HCT116 (cell line): ENCODE measurements around the gene CRTC3. TPM values are rescaled to one million over a fixed set of nuclear protein-coding genes. Genes with fewer than 3 reads are reported as not detected.
"Not testable (repeated sequence)": the region's sequence is repeated elsewhere in the genome, so short reads cannot be mapped to it uniquely, and the experiment has no call there.

Experiments used
- ATAC-seq: fragments of 200-7000 bp; cut with Tn5 transposase; 2 replicates; pipeline ENCODE4 v1.9.1; 2020; ENCODE audit warnings: mild to moderate bottlenecking, moderate library complexity
- BruUV-seq: library from RNA; stranded (reverse); fragments of 400-500 nt; replicated peaks from 2 replicates; lab custom pipeline; 2021; lab: Mats Ljungman, UMichigan
- CTCF ChIA-PET: fragments of 300-600 bp; sonication (Branson Sonifier 250); formaldehyde crosslinking; loops from one replicate; lab custom pipeline; 2021; ENCODE audit warnings: antibody characterized with exemption; lab: Charles Lee
- POLR2A ChIA-PET: fragments of 300-600, 350-600 bp; sonication (Branson Sonifier 250); formaldehyde crosslinking; loops from one replicate; lab custom pipeline; 2021; ENCODE audit warnings: antibody characterized with exemption; lab: Charles Lee
- RAD21 ChIA-PET, 2 experiments: fragments of 300-600 bp; sonication (Branson Sonifier 250); formaldehyde crosslinking; loops; one replicate each; lab custom pipeline; 2023; ENCODE audit warnings: low total read pairs in 2 of 2; ENCODE audit not compliant: uncharacterized antibody in 2 of 2, unreplicated experiment in 2 of 2, low non-redundant PET in 1 of 2; lab: Charles Lee
- DNase-seq: peaks from one replicate; pipeline ENCODE4 v3.0.0-alpha.2; 2010; ENCODE audit warnings: low read depth, low spot score
- H2AFZ ChIP-seq: fragments of 200-600 bp; shearing (Covaris generic), sonication (generic); 2 replicates; pipeline ENCODE4 v1.6.1; 2017; ENCODE audit warnings: low read depth, mixed run types, mixed read lengths, antibody characterized with exemption, low read length; ENCODE audit not compliant: poor library complexity, severe bottlenecking
- H3K27ac ChIP-seq: 2 replicates; pipeline ENCODE4 v1.5.1; 2012; ENCODE audit warnings: low read depth, low read length
- H3K27me3 ChIP-seq: fragments of 200-600 bp; sonication (generic); 2 replicates; pipeline ENCODE4 v1.6.1; 2016; ENCODE audit warnings: mixed run types, low read length, mixed read lengths; ENCODE audit not compliant: insufficient read depth
- H3K36me3 ChIP-seq, 2 experiments: fragments of 200-500 bp in 1 of 2; fragments of 200-600 bp in 1 of 2; sonication (Bioruptor generic) in 1 of 2; sonication (generic) in 1 of 2; 2 replicates each; pipeline versions ENCODE4 v1.5.1 to v1.6.1; 2014 to 2016; ENCODE audit warnings: low read length in 2 of 2, inconsistent platforms in 1 of 2, mixed read lengths in 1 of 2, mixed run types in 1 of 2; ENCODE audit not compliant: insufficient read depth in 2 of 2, control insufficient read depth in 1 of 2
- H3K4me1 ChIP-seq, 2 experiments: fragments of 200-600 bp in 1 of 2; sonication (generic) in 1 of 2; 2 replicates each; pipeline versions ENCODE4 v1.5.1 to v1.6.1; 2012 to 2017; ENCODE audit warnings: low read length in 2 of 2, inconsistent platforms in 1 of 2, mild to moderate bottlenecking in 1 of 2, mixed read lengths in 1 of 2, mixed run types in 1 of 2, moderate library complexity in 1 of 2; ENCODE audit not compliant: insufficient read depth in 2 of 2, control insufficient read depth in 1 of 2
- H3K4me2 ChIP-seq: fragments of 200-600 bp; sonication (generic); 2 replicates; pipeline ENCODE4 v1.6.1; 2017; ENCODE audit warnings: mixed run types, low read length, mixed read lengths
- H3K4me3 ChIP-seq, 2 experiments: fragments of 200-600 bp in 1 of 2; sonication (generic) in 1 of 2; replicated peaks in 1 of 2; 2 replicates each; pipeline ENCODE4 v1.5.1; 2011 to 2016; ENCODE audit warnings: low read length in 2 of 2, control low read depth in 1 of 2, low read depth in 1 of 2, mild to moderate bottlenecking in 1 of 2, mixed read lengths in 1 of 2, mixed run types in 1 of 2
- H3K79me2 ChIP-seq: fragments of 200-600 bp; sonication (generic); 2 replicates; pipeline ENCODE4 v1.6.1; 2017; ENCODE audit warnings: mild to moderate bottlenecking, mixed run types, low read length, moderate library complexity, mixed read lengths; ENCODE audit not compliant: insufficient read depth
- H3K9ac ChIP-seq: fragments of 200-600 bp; sonication (generic); 2 replicates; pipeline ENCODE4 v1.6.1; 2016; ENCODE audit warnings: low read length, mixed read lengths
- H3K9me2 ChIP-seq: fragments of 200-600 bp; sonication (generic), shearing (Covaris generic); 2 replicates; pipeline ENCODE4 v1.6.1; 2017; ENCODE audit warnings: mixed run types, mild to moderate bottlenecking, moderate library complexity; ENCODE audit not compliant: insufficient read depth
- H3K9me3 ChIP-seq, 2 experiments: fragments of 200-500 bp in 1 of 2; fragments of 200-600 bp in 1 of 2; sonication (Bioruptor generic) in 1 of 2; sonication (generic) in 1 of 2; 2 replicates each; pipeline ENCODE4 v1.6.1; 2014 to 2017; ENCODE audit warnings: low read length in 2 of 2, mixed read lengths in 2 of 2, inconsistent platforms in 1 of 2, low read depth in 1 of 2, mild to moderate bottlenecking in 1 of 2, mixed run types in 1 of 2, moderate library complexity in 1 of 2; ENCODE audit not compliant: control insufficient read depth in 1 of 2, insufficient read depth in 1 of 2
- H4K20me1 ChIP-seq: fragments of 200-600 bp; sonication (generic), shearing (Covaris generic); 2 replicates; pipeline ENCODE4 v1.6.1; 2017; ENCODE audit warnings: mixed run types, mild to moderate bottlenecking, moderate library complexity; ENCODE audit not compliant: insufficient read depth
- ATF3 ChIP-seq: IDR thresholded peaks from 2 replicates; pipeline ENCODE4 v1.6.1; 2012
- CBX3 ChIP-seq: IDR thresholded peaks from 2 replicates; pipeline ENCODE4 v1.6.1; 2012; ENCODE audit warnings: low read depth
- CEBPB ChIP-seq: IDR thresholded peaks from 2 replicates; pipeline ENCODE4 v1.6.1; 2012; ENCODE audit warnings: low read depth
- CTCF ChIP-seq, 3 experiments: fragments of 200-600 bp in 1 of 3; sonication (generic) in 1 of 3; IDR thresholded peaks in 2 of 3; conservative IDR thresholded peaks in 1 of 3; 2 replicates each; pipeline ENCODE4 v1.5.1; 2012 to 2017; ENCODE audit warnings: low read depth in 2 of 3, low read length in 2 of 3, antibody characterized with exemption in 1 of 3, borderline replicate concordance in 1 of 3, control low read depth in 1 of 3, mild to moderate bottlenecking in 1 of 3, mixed read lengths in 1 of 3, mixed run types in 1 of 3, moderate library complexity in 1 of 3; ENCODE audit not compliant: insufficient read depth in 1 of 3
- EGR1 ChIP-seq: IDR thresholded peaks from 2 replicates; pipeline ENCODE4 v1.6.1; 2012; ENCODE audit warnings: low read depth
- ELF1 ChIP-seq: IDR thresholded peaks from 2 replicates; pipeline ENCODE4 v1.6.1; 2012; ENCODE audit warnings: low read depth, borderline replicate concordance
- EZH2phosphoT487 ChIP-seq: fragments of 200-600 bp; IDR thresholded peaks from 2 replicates; pipeline ENCODE4 v1.6.1; 2018; ENCODE audit warnings: antibody characterized with exemption, borderline replicate concordance
- FOSL1 ChIP-seq: IDR thresholded peaks from 2 replicates; pipeline ENCODE4 v1.6.1; 2012; ENCODE audit warnings: low read depth
- JUND ChIP-seq: IDR thresholded peaks from 2 replicates; pipeline ENCODE4 v1.6.1; 2012
- MAX ChIP-seq: IDR thresholded peaks from 2 replicates; pipeline ENCODE4 v1.6.1; 2012
- POLR2A ChIP-seq: IDR thresholded peaks from 2 replicates; pipeline ENCODE4 v1.7.0; 2011; ENCODE audit warnings: borderline replicate concordance; ENCODE audit not compliant: insufficient read depth, insufficient read length; ENCODE audit errors: extremely low read depth
- REST ChIP-seq: IDR thresholded peaks from 2 replicates; pipeline ENCODE4 v1.6.1; 2012; ENCODE audit warnings: low read depth
- SIN3A ChIP-seq: IDR thresholded peaks from 2 replicates; pipeline ENCODE4 v1.6.1; 2012; ENCODE audit warnings: low read depth
- SP1 ChIP-seq: IDR thresholded peaks from 2 replicates; pipeline ENCODE4 v1.6.1; 2012; ENCODE audit warnings: low read depth
- SRF ChIP-seq: IDR thresholded peaks from 2 replicates; pipeline ENCODE4 v1.6.1; 2012; ENCODE audit warnings: low read depth
- TCF7L2 ChIP-seq: IDR thresholded peaks from 2 replicates; pipeline ENCODE4 v1.7.0; 2011; ENCODE audit warnings: borderline replicate concordance, inconsistent platforms; ENCODE audit not compliant: insufficient read depth, insufficient read length; ENCODE audit errors: extremely low read depth
- YY1 ChIP-seq: IDR thresholded peaks from 2 replicates; pipeline ENCODE4 v1.6.1; 2011; ENCODE audit warnings: low read length, low read depth, moderate library complexity, mild to moderate bottlenecking; ENCODE audit not compliant: insufficient replicate concordance; ENCODE audit errors: extremely low read depth
- intact Hi-C: fragments of 100-400 bp; cut with micrococcal nuclease; formaldehyde crosslinking; loops from 2 replicates; pipeline ENCODE4 v1.10.0; 2022
- total RNA-seq: library from RNA; stranded (reverse); gene quantifications from one replicate; pipeline ENCODE4 v1.2.1, GENCODE V29; 2021; ENCODE audit not compliant: unreplicated experiment

Gene CRTC3
- total RNA-seq, 1 experiment from 2014 or later: 20.7 TPM

- ATAC-seq, RAD21 ChIA-PET, BruUV-seq, POLR2A ChIA-PET, H3K9ac ChIP-seq, DNase-seq, H3K27ac ChIP-seq, H3K36me3 ChIP-seq, H3K9me2 ChIP-seq, H3K4me3 ChIP-seq, H3K9me3 ChIP-seq, H4K20me1 ChIP-seq, H3K79me2 ChIP-seq, H2AFZ ChIP-seq, H3K4me2 ChIP-seq, H3K27me3 ChIP-seq, intact Hi-C loops: not testable (repeated sequence)
- CTCF ChIA-PET: interaction anchor here (0.9 kb wide), 1 partner anchor 23 kb away, joined by 3 read pairs; no protein-coding TSS in a partner anchor
- H3K4me1 ChIP-seq: peaks cover 7 to 20% of the 10 kb centered on the region in 2 experiments; a peak in 3 of 4 replicates
These were observed 140.9 kb downstream of the CRTC3 start for GRCh38 chr15:90670631-90671030.

GRCh38 chr15:90671216-90671615 is 141.5 kb downstream of the CRTC3 start:
- RAD21 ChIA-PET: no interaction called here
- Histone ChIP-seq H3K4me1 (peaks cover 5 to 16% of the 10 kb centered on the region in 2 experiments; a peak in 3 of 4 replicates), H3K9me3 (no peaks in the 10 kb centered on the region), H2AFZ (no peak overlapping the region), H3K27ac (no peak overlapping the region), H3K9me2 (no peaks in the 10 kb centered on the region), H3K4me2 (no peak overlapping the region), H3K4me3 (no peak overlapping the region), H3K27me3 (no peaks in the 10 kb centered on the region), H3K9ac (no peak overlapping the region), H4K20me1 (no peaks in the 10 kb centered on the region), H3K79me2 (no peaks in the 10 kb centered on the region), H3K36me3 (no peaks in the 10 kb centered on the region)
- CTCF ChIA-PET: interaction anchor here (0.9 kb wide), 1 partner anchor 23 kb away, joined by 3 read pairs; no protein-coding TSS in a partner anchor
- ATAC-seq (no peak), DNase-seq (no peak)
- BruUV-seq: no TSS peak
- intact Hi-C loops: no loop called here
- POLR2A ChIA-PET: no interaction called here
- TF ChIP-seq SP1 (no peak), CTCF (IDR thresholded peaks at IDR 0.05 in 2 of 3, conservative IDR thresholded peaks at IDR 0.05 in 1 of 3; ENCODE audit: borderline replicate concordance in 1 of 3, insufficient read depth in 1 of 3, low read depth in 2 of 3, low read length in 2 of 3) (no peak), ELF1 (no peak), YY1 (no peak), CEBPB (no peak), TCF7L2 (no peak), FOSL1 (no peak), SIN3A (no peak), MAX (no peak), EGR1 (no peak), CBX3 (no peak), POLR2A (no peak), ATF3 (no peak), SRF (no peak), JUND (no peak), EZH2phosphoT487 (no peak), REST (no peak)
